IMR-90 (cell line): Measurements from ENCODE around the gene HOXC12. TPM values are rescaled to one million over a fixed set of nuclear protein-coding genes. Genes with fewer than 3 reads are reported as not detected.

Source experiments
- ATAC-seq: fragments of 200-7000 bp; cut with Tn5 transposase; 2 replicates; pipeline ENCODE4 v1.9.1; 2020; ENCODE audit warnings: low read depth, mild to moderate bottlenecking, moderate library complexity
- BruUV-seq: library from RNA; stranded (reverse); fragments of 400-500 nt; replicated peaks from 2 replicates; lab custom pipeline; 2021; lab: Mats Ljungman, UMichigan
- CTCF ChIA-PET: fragments of 300-600 bp; formaldehyde crosslinking; extraction: SDS; loops from one replicate; lab custom pipeline; 2021; ENCODE audit warnings: antibody characterized with exemption; lab: Yijun Ruan, JAX
- POLR2A ChIA-PET: fragments of 300-600 bp; sonication (Branson Sonifier 250); formaldehyde crosslinking; loops from one replicate; lab custom pipeline; 2022; ENCODE audit warnings: antibody characterized with exemption; ENCODE audit not compliant: unreplicated experiment; lab: Charles Lee
- DNase-seq: peaks from one replicate; pipeline ENCODE4 v3.0.0; 2013
- H2AFZ ChIP-seq: replicated peaks from 2 replicates; pipeline ENCODE3; 2013; ENCODE audit warnings: low read length, mild to moderate bottlenecking; ENCODE audit not compliant: poor library complexity
- H2AK5ac ChIP-seq: 2 replicates; pipeline ENCODE4 v1.6.1; 2013; ENCODE audit warnings: low read depth, low read length, inconsistent platforms
- H2AK9ac ChIP-seq: replicated peaks from 2 replicates; pipeline ENCODE3; 2013; ENCODE audit warnings: mild to moderate bottlenecking, low read depth, low read length, moderate library complexity; ENCODE audit not compliant: poor library complexity
- H2BK120ac ChIP-seq: 2 replicates; pipeline ENCODE4 v1.6.1; 2013; ENCODE audit warnings: low read depth, low read length, inconsistent platforms
- H2BK15ac ChIP-seq: 3 replicates; pipeline ENCODE4 v1.6.1; 2013; ENCODE audit warnings: low read depth, low read length, inconsistent platforms
- H2BK20ac ChIP-seq: 2 replicates; pipeline ENCODE4 v1.6.1; 2013; ENCODE audit warnings: low read depth, mild to moderate bottlenecking, inconsistent platforms, low read length, moderate library complexity
- H2BK5ac ChIP-seq: 2 replicates; pipeline ENCODE4 v1.6.1; 2013; ENCODE audit warnings: mild to moderate bottlenecking, low read depth, low read length, inconsistent platforms; ENCODE audit not compliant: poor library complexity, severe bottlenecking
- H3K14ac ChIP-seq: replicated peaks from 2 replicates; pipeline ENCODE4 v1.6.1; 2013; ENCODE audit warnings: low read depth, low read length, inconsistent platforms
- H3K18ac ChIP-seq: 2 replicates; pipeline ENCODE4 v1.6.1; 2013; ENCODE audit warnings: low read depth, low read length, control low read depth
- H3K23ac ChIP-seq: 2 replicates; pipeline ENCODE4 v1.6.1; 2013; ENCODE audit warnings: low read depth, low read length, inconsistent platforms
- H3K27ac ChIP-seq: 2 replicates; pipeline ENCODE4 v1.5.1; 2013; ENCODE audit warnings: mild to moderate bottlenecking, control low read depth, low read length; ENCODE audit not compliant: insufficient read depth
- H3K27me3 ChIP-seq: 2 replicates; pipeline ENCODE4 v1.6.1; 2013; ENCODE audit warnings: low read length; ENCODE audit not compliant: control insufficient read depth, insufficient read depth
- H3K36me3 ChIP-seq: 2 replicates; pipeline ENCODE4 v1.6.1; 2013; ENCODE audit warnings: low read length, mixed read lengths; ENCODE audit not compliant: control insufficient read depth, insufficient read depth
- H3K4ac ChIP-seq: 2 replicates; pipeline ENCODE4 v1.6.1; 2013; ENCODE audit warnings: low read depth, low read length, inconsistent platforms
- H3K4me1 ChIP-seq: 2 replicates; pipeline ENCODE4 v1.6.1; 2013; ENCODE audit warnings: low read length, mixed read lengths; ENCODE audit not compliant: control insufficient read depth, insufficient read depth
- H3K4me2 ChIP-seq: 2 replicates; pipeline ENCODE4 v1.6.1; 2013; ENCODE audit warnings: low read depth, mild to moderate bottlenecking, control low read depth, low read length, moderate library complexity
- H3K4me3 ChIP-seq: 2 replicates; pipeline ENCODE4 v1.5.1; 2013; ENCODE audit warnings: low read depth, mild to moderate bottlenecking, control low read depth, low read length, moderate library complexity; ENCODE audit not compliant: insufficient read depth
- H3K56ac ChIP-seq: 2 replicates; pipeline ENCODE4 v1.6.1; 2013; ENCODE audit warnings: low read length, inconsistent platforms; ENCODE audit not compliant: insufficient read depth; ENCODE audit errors: extremely low read depth
- H3K79me1 ChIP-seq, 2 experiments: 2 replicates each; pipeline ENCODE4 v1.6.1; 2013; ENCODE audit warnings: low read length in 2 of 2, inconsistent platforms in 1 of 2, low read depth in 1 of 2
- H3K9ac ChIP-seq: 2 replicates; pipeline ENCODE4 v1.6.1; 2013; ENCODE audit warnings: low read depth, low read length, control low read depth
- H3K9me1 ChIP-seq: 2 replicates; pipeline ENCODE4 v1.6.1; 2013; ENCODE audit warnings: low read length, inconsistent platforms; ENCODE audit not compliant: insufficient read depth
- H3K9me3 ChIP-seq: 2 replicates; pipeline ENCODE4 v1.6.1; 2013; ENCODE audit warnings: low read length; ENCODE audit not compliant: control insufficient read depth, insufficient read depth
- H4K20me1 ChIP-seq: 2 replicates; pipeline ENCODE4 v1.6.1; 2013; ENCODE audit warnings: low read length, inconsistent platforms; ENCODE audit not compliant: insufficient read depth
- H4K5ac ChIP-seq: 2 replicates; pipeline ENCODE4 v1.6.1; 2013; ENCODE audit warnings: mild to moderate bottlenecking, low read depth, low read length, control low read depth
- H4K8ac ChIP-seq, 2 experiments: 2 replicates each; pipeline ENCODE4 v1.6.1; 2013; ENCODE audit warnings: low read depth in 2 of 2, low read length in 2 of 2, control low read depth in 1 of 2, inconsistent platforms in 1 of 2
- H4K91ac ChIP-seq: 2 replicates; pipeline ENCODE4 v1.6.1; 2013; ENCODE audit warnings: low read depth, low read length, inconsistent platforms; ENCODE audit not compliant: insufficient read depth
- CEBPB ChIP-seq: IDR thresholded peaks from 2 replicates; pipeline ENCODE4 v1.6.1; 2012; ENCODE audit warnings: low read depth, low read length, improper control_type of control experiment
- CHD1 ChIP-seq: IDR thresholded peaks from 2 replicates; pipeline ENCODE4 v1.6.1; 2012; ENCODE audit warnings: low read depth, low read length, improper control_type of control experiment
- CTCF ChIP-seq: conservative IDR thresholded peaks from 2 replicates; pipeline ENCODE4 v1.5.1; 2012; ENCODE audit warnings: mild to moderate bottlenecking, low read depth, low read length, improper control_type of control experiment
- ELK1 ChIP-seq: fragments of 150-350 bp; IDR thresholded peaks from 2 replicates; pipeline ENCODE4 v1.6.1; 2016; ENCODE audit warnings: low read depth, mild to moderate bottlenecking, low read length, moderate library complexity, borderline replicate concordance
- FOS ChIP-seq: fragments of 150-350 bp; IDR thresholded peaks from 2 replicates; pipeline ENCODE4 v1.6.1; 2016; ENCODE audit warnings: low read depth, low read length
- MXI1 ChIP-seq: IDR thresholded peaks from 2 replicates; pipeline ENCODE4 v1.6.1; 2012; ENCODE audit warnings: low read depth, mild to moderate bottlenecking, low read length, moderate library complexity, borderline replicate concordance
- NFE2L2 ChIP-seq: fragments of 150-350 bp; IDR thresholded peaks from 2 replicates; pipeline ENCODE4 v1.6.1; 2016; ENCODE audit warnings: low read depth, mild to moderate bottlenecking, low read length
- POLR2A ChIP-seq: IDR thresholded peaks from 2 replicates; pipeline ENCODE4 v1.6.1; 2012; ENCODE audit warnings: mild to moderate bottlenecking, low read depth, low read length
- RAD21 ChIP-seq: IDR thresholded peaks from 2 replicates; pipeline ENCODE4 v1.6.1; 2012; ENCODE audit warnings: low read length, improper control_type of control experiment
- RFX5 ChIP-seq: IDR thresholded peaks from 2 replicates; pipeline ENCODE4 v1.8.0; 2012; ENCODE audit warnings: low read depth, mild to moderate bottlenecking, low read length, moderate library complexity
- USF2 ChIP-seq: fragments of 150-350 bp; IDR thresholded peaks from 2 replicates; pipeline ENCODE4 v1.6.1; 2017; ENCODE audit warnings: mild to moderate bottlenecking, antibody characterized with exemption, low read length, low read depth
- WGBS, 2 experiments: methylation state at CpG; one replicate each; pipeline versions ENCODE4 v1.1.5 to v1.1.7; 2013; ENCODE audit warnings: missing lambda C conversion rate in 2 of 2; ENCODE audit not compliant: insufficient read length in 1 of 2; ENCODE audit errors: extremely low coverage in 2 of 2; 5-methylcytosine and 5-hydroxymethylcytosine counted together
- dilution Hi-C: fragments of 300-500 bp; cut with HindIII; formaldehyde crosslinking; loops from one replicate; pipeline ENCODE4 v1.14.3; 2018; ENCODE audit warnings: low sequenced_read_pairs; ENCODE audit not compliant: unreplicated experiment
- in situ Hi-C: fragments of 300-500 bp; cut with MboI; formaldehyde crosslinking; loops from 3 replicates; pipeline ENCODE4 v1.14.3; 2019; ENCODE audit warnings: low sequenced_read_pairs, inconsistent platforms, mixed read lengths
- intact Hi-C: fragments of 100-400 bp; cut with micrococcal nuclease; formaldehyde crosslinking; loops from 2 replicates; pipeline ENCODE4 v1.10.0; 2022
- polyA plus RNA-seq, 3 experiments: library from polyadenylated mRNA; depleted of rRNA; stranded (reverse); fragments of >200 nt; gene quantifications; 2 replicates each; pipeline ENCODE4 v1.2.3, GENCODE V29; 2012; ENCODE audit warnings: low replicate concordance in 1 of 3
- total RNA-seq: library from RNA; depleted of rRNA; stranded (reverse); fragments of >200 nt; gene quantifications from 2 replicates; pipeline ENCODE4 v1.2.3, GENCODE V29; 2012

The HOXC12 gene
- total and polyA plus RNA-seq, 2 of the 4 experiments (the other 2 are of a cell fraction), result not detected

GRCh38 chr12:53950789-53951576, 3.7 kb upstream of the HOXC12 start:
- POLR2A ChIA-PET, result no interaction called here
- WGBS, 2 experiments, result 0% methylated on average over 5 of the region's 34 CpGs; no CpG with 5 or more reads in 1 of the 2 experiments

More at GRCh38 chr12:53950789-53951576, 3.7 kb upstream of the HOXC12 start:
- Histone ChIP-seq H3K4me1 (no peaks in the 10 kb centered on the region), H4K8ac (no peak overlapping the region), H2BK5ac (no peak overlapping the region), H3K9ac (no peak overlapping the region), H2AK9ac (no peak overlapping the region), H3K36me3 (no peaks in the 10 kb centered on the region), H2BK120ac (no peak overlapping the region), H2AFZ (no peak overlapping the region), H3K9me3 (peaks cover 4% of the 10 kb centered on the region; the same call in 1 of the 2 replicates), H4K91ac (no peak overlapping the region), H3K4me2 (no peak overlapping the region), H3K4ac (no peak overlapping the region), H3K18ac (no peak overlapping the region), H4K20me1 (no peaks in the 10 kb centered on the region), H3K14ac (no peak overlapping the region), H3K27ac (no peak overlapping the region), H3K4me3 (no peak overlapping the region), H3K79me1 (no peaks in the 10 kb centered on the region), H4K5ac (no peak overlapping the region), H3K27me3 (peaks cover 94% of the 10 kb centered on the region), H2BK15ac (no peak overlapping the region), H3K23ac (no peak overlapping the region), H3K56ac (no peak overlapping the region), H2BK20ac (no peak overlapping the region), H2AK5ac (no peak overlapping the region), H3K9me1 (no peaks in the 10 kb centered on the region)
- no TSS peak for BruUV-seq
- in situ Hi-C loops, result no loop called here
- intact Hi-C loops, result no loop called here
- dilution Hi-C loops, result no loop called here
- ATAC-seq (no peak), DNase-seq (no peak)
- TF ChIP-seq CHD1 (no peak), RFX5 (no peak), NFE2L2 (no peak), FOS (no peak), USF2 (no peak), CEBPB (no peak), CTCF (no peak), MXI1 (no peak), RAD21 (no peak), POLR2A (no peak), ELK1 (no peak)
- CTCF ChIA-PET, result no interaction called here
